Muscle layer of colon (tissue), 2 donors: ENCODE data around the gene DRC7.
"Not testable (repeated sequence)": the region's sequence is repeated elsewhere in the genome, so short reads cannot be mapped to it uniquely, and the experiment has no call there.

ENCODE experiments used
- H3K27ac ChIP-seq: one replicate; pipeline ENCODE4 v1.7.0; 2013; ENCODE audit warnings: low read depth, mild to moderate bottlenecking, low read length, moderate library complexity
- H3K27me3 ChIP-seq, 2 donors: one replicate each; pipeline ENCODE4 v1.7.0; 2013; ENCODE audit warnings: low read length in 2 of 2, mild to moderate bottlenecking in 2 of 2; ENCODE audit not compliant: insufficient read depth in 2 of 2, control insufficient read depth in 1 of 2
- H3K36me3 ChIP-seq: one replicate; pipeline ENCODE4 v1.7.0; 2013; ENCODE audit warnings: mild to moderate bottlenecking, low read length; ENCODE audit not compliant: insufficient read depth
- H3K4me1 ChIP-seq: one replicate; pipeline ENCODE4 v1.7.0; 2013; ENCODE audit warnings: mild to moderate bottlenecking, low read length; ENCODE audit not compliant: insufficient read depth
- H3K4me3 ChIP-seq, 2 donors: one replicate each; pipeline ENCODE4 v1.7.0; 2013; ENCODE audit warnings: low read length in 2 of 2, low read depth in 1 of 2, mild to moderate bottlenecking in 1 of 2, moderate library complexity in 1 of 2
- H3K9ac ChIP-seq: one replicate; pipeline ENCODE4 v1.7.0; 2013; ENCODE audit warnings: low read length
- H3K9me3 ChIP-seq: one replicate; pipeline ENCODE4 v1.7.0; 2013; ENCODE audit warnings: mild to moderate bottlenecking, low read length
- donor health status: abdominal sarcoma.
- donor health status: Adenocarcinoma of cecum.

The DRC7 gene

GRCh38 chr16:57744642-57744903 is 50.0 kb downstream of the DRC7 start:
- Histone ChIP-seq H3K27me3 (no peaks in the 10 kb centered on the region), H3K9me3 (no peaks in the 10 kb centered on the region), H3K4me3 (no peak overlapping the region), H3K4me1 (no peaks in the 10 kb centered on the region), H3K36me3 (peaks cover 13% of the 10 kb centered on the region), H3K27ac (no peak overlapping the region), H3K9ac (no peak overlapping the region)

- Histone ChIP-seq H3K9me3 (no peaks in the 10 kb centered on the region), H3K27ac (no peak overlapping the region), H3K4me3 (no peak overlapping the region), H3K27me3 (no peaks in the 10 kb centered on the region), H3K9ac (no peak overlapping the region), H3K36me3 (peaks cover 13% of the 10 kb centered on the region), H3K4me1 (no peaks in the 10 kb centered on the region)
These were observed 51.2 kb downstream of the DRC7 start for GRCh38 chr16:57745768-57746167.

GRCh38 chr16:57746316-57746715 is 51.7 kb downstream of the DRC7 start:
- H3K4me1 ChIP-seq, H3K4me3 ChIP-seq, H3K9ac ChIP-seq, H3K27me3 ChIP-seq, H3K9me3 ChIP-seq, H3K27ac ChIP-seq: not testable (repeated sequence)
- peaks cover 17% of the 10 kb centered on the region for H3K36me3 ChIP-seq

- Histone ChIP-seq H3K27ac (no peak overlapping the region), H3K9me3 (no peaks in the 10 kb centered on the region), H3K4me3 (no peak overlapping the region), H3K9ac (no peak overlapping the region), H3K27me3 (no peaks in the 10 kb centered on the region), H3K4me1 (no peaks in the 10 kb centered on the region), H3K36me3 (peaks cover 20% of the 10 kb centered on the region)
These were observed 52.5 kb downstream of the DRC7 start for GRCh38 chr16:57747091-57747490.

- Histone ChIP-seq H3K27me3 (no peaks in the 10 kb centered on the region), H3K9me3 (no peaks in the 10 kb centered on the region), H3K4me3 (no peak overlapping the region), H3K9ac (no peak overlapping the region), H3K4me1 (no peaks in the 10 kb centered on the region), H3K36me3 (peaks cover 16% of the 10 kb centered on the region), H3K27ac (no peak overlapping the region)
These were observed 52.9 kb downstream of the DRC7 start for GRCh38 chr16:57747496-57747895.

- Histone ChIP-seq H3K9me3 (no peaks in the 10 kb centered on the region), H3K9ac (no peak overlapping the region), H3K27ac (no peak overlapping the region), H3K4me3 (no peak overlapping the region), H3K27me3 (no peaks in the 10 kb centered on the region), H3K36me3 (peaks cover 13% of the 10 kb centered on the region), H3K4me1 (no peaks in the 10 kb centered on the region)
These were observed 53.4 kb downstream of the DRC7 start for GRCh38 chr16:57747996-57748395.

- H3K36me3 ChIP-seq: peaks cover 13% of the 10 kb centered on the region
- no peak overlapping the region for H3K27ac ChIP-seq
- H3K4me3 ChIP-seq: no peak overlapping the region
- H3K9me3 ChIP-seq: no peaks in the 10 kb centered on the region
- H3K4me1 ChIP-seq: no peaks in the 10 kb centered on the region
- H3K27me3 ChIP-seq: no peaks in the 10 kb centered on the region
- no peak overlapping the region for H3K9ac ChIP-seq
These were observed 54.0 kb downstream of the DRC7 start for GRCh38 chr16:57748596-57748995.

GRCh38 chr16:57749101-57749692 is 54.6 kb downstream of the DRC7 start:
- Histone ChIP-seq H3K4me3 (no peak overlapping the region), H3K9me3 (no peaks in the 10 kb centered on the region), H3K36me3 (peaks cover 13% of the 10 kb centered on the region), H3K4me1 (no peaks in the 10 kb centered on the region), H3K9ac (no peak overlapping the region), H3K27ac (no peak overlapping the region), H3K27me3 (no peaks in the 10 kb centered on the region)

- Histone ChIP-seq H3K9me3 (no peaks in the 10 kb centered on the region), H3K27ac (no peak overlapping the region), H3K4me1 (no peaks in the 10 kb centered on the region), H3K27me3 (no peaks in the 10 kb centered on the region), H3K9ac (no peak overlapping the region), H3K36me3 (peaks cover 8% of the 10 kb centered on the region), H3K4me3 (no peak overlapping the region)
These were observed 55.3 kb downstream of the DRC7 start for GRCh38 chr16:57749856-57750452.

- H3K9me3 ChIP-seq: no peaks in the 10 kb centered on the region
- no peak overlapping the region for H3K27ac ChIP-seq
- H3K9ac ChIP-seq: no peak overlapping the region
- H3K36me3 ChIP-seq: peaks cover 8% of the 10 kb centered on the region
- H3K4me3 ChIP-seq: no peak overlapping the region
- no peaks in the 10 kb centered on the region for H3K4me1 ChIP-seq
- H3K27me3 ChIP-seq: no peaks in the 10 kb centered on the region
These were observed 56.4 kb downstream of the DRC7 start for GRCh38 chr16:57750796-57751538.

GRCh38 chr16:57751539-57752202 is 57.1 kb downstream of the DRC7 start:
- Histone ChIP-seq H3K9ac (no peak overlapping the region), H3K36me3 (peaks cover 8% of the 10 kb centered on the region), H3K9me3 (no peaks in the 10 kb centered on the region), H3K27me3 (no peaks in the 10 kb centered on the region), H3K27ac (no peak overlapping the region), H3K4me1 (no peaks in the 10 kb centered on the region), H3K4me3 (no peak overlapping the region)
